ENCODE results near the gene CPNE5. TPM values are rescaled to one million over a fixed set of nuclear protein-coding genes. Genes with fewer than 3 reads are reported as not detected.

The CPNE5 gene
- total and polyA plus RNA-seq, 9 donors, result 1.4 to 22.1 (median 6.2) TPM

DNA sequence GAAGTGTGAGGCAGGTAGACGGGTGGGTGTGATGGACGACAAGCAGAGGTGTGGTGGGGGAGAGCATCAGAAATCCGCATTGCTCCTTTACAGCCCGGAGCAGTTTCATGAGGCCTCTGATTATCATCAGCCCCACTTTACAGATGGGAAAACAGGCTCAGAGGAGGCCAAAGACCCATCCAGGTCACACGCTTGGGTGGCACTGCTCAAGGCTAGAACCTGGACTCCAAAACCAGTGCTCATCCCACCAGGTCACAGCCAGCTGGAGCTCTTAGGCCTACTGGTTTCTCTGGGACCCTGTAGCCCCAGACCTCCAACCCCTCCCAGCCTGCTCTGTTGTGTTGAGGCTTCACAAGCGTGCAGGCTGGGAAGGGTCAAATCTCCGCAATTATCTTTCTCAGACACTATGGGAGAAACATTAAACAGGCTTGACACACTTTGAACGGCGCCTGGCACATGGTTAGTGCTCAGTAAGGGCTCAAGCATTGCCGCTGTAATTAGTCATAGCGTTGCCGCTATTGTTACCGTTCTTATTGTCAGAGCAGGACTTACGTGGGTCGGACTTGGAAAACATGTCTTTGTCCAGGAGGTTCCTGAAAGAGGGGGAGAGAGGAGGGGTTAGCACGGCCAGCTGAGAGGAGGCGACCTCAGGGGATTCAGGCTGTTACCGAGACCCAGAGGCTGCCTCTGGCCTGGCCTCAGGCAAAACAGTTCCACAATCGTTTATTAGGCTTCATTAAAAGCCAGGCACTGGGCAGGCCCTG lies 16.6 kb downstream of the CPNE5 start:
- Histone ChIP-seq H3K4me3 (no peak overlapping the region), H3K4me1 (ENCODE audit: insufficient read depth) (peaks cover 2% of the 10 kb centered on the region), H3K36me3 (no peaks in the 10 kb centered on the region), H3K9me3 (no peaks in the 10 kb centered on the region), H3K27ac (no peak overlapping the region), H3K27me3 (no peaks in the 10 kb centered on the region)
- WGBS, 3 donors, result 79 to 81% (median 81%) methylated on average over 19 of the region's 19 CpGs
- TF ChIP-seq EP300 (IDR thresholded peaks at IDR 0.05) (no peak), POLR2A (IDR thresholded peaks at IDR 0.05) (no peak)
- TF ChIP-seq, protein P1, sequence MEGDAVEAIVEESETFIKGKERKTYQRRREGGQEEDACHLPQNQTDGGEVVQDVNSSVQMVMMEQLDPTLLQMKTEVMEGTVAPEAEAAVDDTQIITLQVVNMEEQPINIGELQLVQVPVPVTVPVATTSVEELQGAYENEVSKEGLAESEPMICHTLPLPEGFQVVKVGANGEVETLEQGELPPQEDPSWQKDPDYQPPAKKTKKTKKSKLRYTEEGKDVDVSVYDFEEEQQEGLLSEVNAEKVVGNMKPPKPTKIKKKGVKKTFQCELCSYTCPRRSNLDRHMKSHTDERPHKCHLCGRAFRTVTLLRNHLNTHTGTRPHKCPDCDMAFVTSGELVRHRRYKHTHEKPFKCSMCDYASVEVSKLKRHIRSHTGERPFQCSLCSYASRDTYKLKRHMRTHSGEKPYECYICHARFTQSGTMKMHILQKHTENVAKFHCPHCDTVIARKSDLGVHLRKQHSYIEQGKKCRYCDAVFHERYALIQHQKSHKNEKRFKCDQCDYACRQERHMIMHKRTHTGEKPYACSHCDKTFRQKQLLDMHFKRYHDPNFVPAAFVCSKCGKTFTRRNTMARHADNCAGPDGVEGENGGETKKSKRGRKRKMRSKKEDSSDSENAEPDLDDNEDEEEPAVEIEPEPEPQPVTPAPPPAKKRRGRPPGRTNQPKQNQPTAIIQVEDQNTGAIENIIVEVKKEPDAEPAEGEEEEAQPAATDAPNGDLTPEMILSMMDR (IDR thresholded peaks at IDR 0.05), result no peak
- DNase-seq, result no peak
- intact Hi-C loops (cut with DNase I), result no loop called here

DNA sequence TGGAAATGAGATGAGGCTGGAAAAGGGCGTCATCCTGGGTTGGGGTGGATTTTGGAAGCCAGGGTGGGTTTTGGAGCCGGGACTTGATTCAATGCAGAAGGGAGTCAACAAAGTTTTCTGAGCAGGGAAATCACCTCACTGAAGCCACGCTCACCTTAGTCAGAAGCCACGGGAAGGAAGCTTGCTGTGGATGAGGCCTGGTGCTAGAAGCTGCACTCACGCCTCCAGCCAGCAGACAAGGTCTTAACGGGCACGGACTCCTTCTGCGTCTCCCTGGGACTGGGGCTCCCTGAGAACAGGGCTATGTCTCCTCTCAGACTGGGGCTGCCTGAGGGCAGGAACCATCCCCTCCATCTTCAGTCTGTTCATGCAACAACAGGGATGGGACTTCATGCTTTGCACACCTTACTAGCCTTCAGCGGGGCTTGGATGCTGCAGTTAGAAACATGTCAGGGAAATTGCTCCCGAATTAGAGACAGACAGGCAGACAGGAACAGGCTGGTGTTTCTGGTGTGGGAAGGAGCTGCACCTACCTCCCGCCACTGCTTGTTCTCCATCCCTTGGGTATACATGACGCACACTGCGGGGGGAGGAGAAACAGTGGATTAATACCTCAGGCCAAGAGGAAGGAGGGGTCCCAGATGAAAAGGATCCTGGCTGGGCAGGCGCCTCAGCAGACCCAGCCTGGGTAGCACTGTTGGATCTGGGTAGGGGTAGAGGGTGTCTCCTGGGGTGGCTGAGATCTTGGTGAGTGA lies 17.5 kb downstream of the CPNE5 start:
- H3K4me1 ChIP-seq (ENCODE audit: insufficient read depth), result no peaks in the 10 kb centered on the region
- WGBS, 3 donors, result 84 to 89% (median 89%) methylated on average over 14 of the region's 14 CpGs
- H3K27me3 ChIP-seq, result no peaks in the 10 kb centered on the region
- no peaks in the 10 kb centered on the region for H3K9me3 ChIP-seq
- TF ChIP-seq POLR2A (IDR thresholded peaks at IDR 0.05) (no peak), EP300 (IDR thresholded peaks at IDR 0.05) (no peak)
- TF ChIP-seq, protein P1 (IDR thresholded peaks at IDR 0.05), result no peak
- H3K4me3 ChIP-seq, result no peak overlapping the region
- DNase-seq, result no peak
- H3K36me3 ChIP-seq, result no peaks in the 10 kb centered on the region
- intact Hi-C loops (cut with DNase I), result no loop called here
- no peak overlapping the region for H3K27ac ChIP-seq

DNA sequence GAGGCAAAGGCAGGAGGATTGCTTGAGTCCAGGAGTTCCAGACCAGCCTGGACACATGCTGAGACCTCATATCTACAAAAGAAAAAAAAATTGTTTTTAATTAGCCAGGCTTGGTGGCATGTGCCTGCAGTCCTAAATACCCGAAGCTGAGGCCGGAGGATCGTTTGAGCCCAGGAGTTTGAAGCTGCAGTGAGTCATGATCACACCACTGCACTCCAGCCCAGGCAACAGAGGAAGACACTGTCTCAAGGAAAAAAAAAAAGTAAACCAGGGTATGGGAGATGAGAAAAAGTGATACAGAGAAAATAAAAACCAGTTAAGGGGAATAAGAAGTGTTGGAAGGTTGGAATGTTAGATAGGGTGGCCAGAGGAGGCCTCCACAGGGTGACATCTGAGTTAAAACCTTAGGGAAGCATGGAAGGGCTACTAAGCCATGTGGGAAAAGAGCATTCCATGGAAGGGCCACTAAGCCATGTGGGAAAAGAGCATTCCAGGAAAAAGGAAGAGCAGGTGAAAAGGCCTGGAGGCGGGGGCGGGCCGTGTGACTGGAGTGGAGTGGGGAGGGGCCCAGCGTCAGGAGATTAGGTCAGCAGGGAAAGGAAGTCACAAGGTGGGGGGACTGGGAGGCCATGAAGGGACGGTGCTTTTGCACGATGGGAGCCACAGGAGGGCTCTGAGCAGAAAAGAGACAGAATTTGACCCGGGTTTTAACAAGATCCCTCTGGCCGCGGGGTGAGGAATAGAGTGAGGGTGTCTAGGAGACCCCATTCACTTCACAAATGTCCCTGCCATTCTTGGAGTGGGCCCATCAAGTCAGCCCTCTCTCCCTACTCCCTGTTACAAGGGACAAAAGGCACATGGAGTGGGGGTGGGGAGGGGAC lies 18.3 kb downstream of the CPNE5 start:
- Histone ChIP-seq H3K4me3 (no peak overlapping the region), H3K36me3 (no peaks in the 10 kb centered on the region), H3K9me3 (no peaks in the 10 kb centered on the region), H3K4me1 (ENCODE audit: insufficient read depth) (no peaks in the 10 kb centered on the region), H3K27me3 (no peaks in the 10 kb centered on the region), H3K27ac (no peak overlapping the region)
- no peak for DNase-seq
- TF ChIP-seq EP300 (IDR thresholded peaks at IDR 0.05) (no peak), POLR2A (IDR thresholded peaks at IDR 0.05) (no peak)
- TF ChIP-seq, protein P1 (IDR thresholded peaks at IDR 0.05), result no peak
- intact Hi-C loops (cut with DNase I), result no loop called here
- 79 to 81% (median 79%) methylated on average over 12 of the region's 12 CpGs for WGBS, 3 donors

DNA sequence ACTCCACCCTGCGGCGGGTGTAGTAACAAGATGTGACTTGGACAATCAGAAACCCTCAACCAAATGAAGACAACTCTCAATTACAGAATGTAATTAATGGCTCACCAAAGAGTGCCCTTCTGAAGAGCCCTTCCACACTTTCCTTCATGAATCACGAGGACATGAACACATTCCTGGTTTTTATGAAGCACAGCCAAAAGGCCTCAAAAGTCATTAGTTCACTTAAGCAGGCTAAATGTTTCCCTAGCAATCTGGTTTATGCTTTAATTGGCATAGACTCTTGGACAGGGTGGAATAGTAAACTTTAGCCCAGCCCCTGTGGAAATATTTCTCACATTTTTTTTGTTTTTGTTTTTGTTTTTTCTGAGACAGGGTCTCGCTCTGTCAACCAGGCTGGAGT lies 20.5 kb downstream of the CPNE5 start:
- 80 to 89% (median 82%) methylated on average over 4 of the region's 4 CpGs for WGBS, 3 donors
- DNase-seq, result no peak
- H3K27me3 ChIP-seq, result no peaks in the 10 kb centered on the region
- no peak overlapping the region for H3K4me3 ChIP-seq
- intact Hi-C loops (cut with DNase I), result no loop called here
- no peaks in the 10 kb centered on the region for H3K4me1 ChIP-seq (ENCODE audit: insufficient read depth)
- TF ChIP-seq EP300 (IDR thresholded peaks at IDR 0.05), result no peak
- TF ChIP-seq, protein P1 (IDR thresholded peaks at IDR 0.05), result no peak
- H3K36me3 ChIP-seq, result no peaks in the 10 kb centered on the region
- H3K9me3 ChIP-seq, result no peaks in the 10 kb centered on the region
- H3K27ac ChIP-seq, result no peak overlapping the region

All from ovary (tissue), 9 donors.